Esophagus (tissue), 2 donors: ENCODE data around the gene APOD. TPM values are rescaled to one million over a fixed set of nuclear protein-coding genes. Genes with fewer than 3 reads are reported as not detected.
A peak's percentile ranks its signal among the peaks of the same experiment; 100 is the strongest.
"Not testable (repeated sequence)": the region's sequence is repeated elsewhere in the genome, so short reads cannot be mapped to it uniquely, and the experiment has no call there.

Source experiments
- H3K27ac ChIP-seq, 2 donors: one replicate each; pipeline ENCODE4 v1.5.1; 2013; ENCODE audit warnings: low read depth in 2 of 2, mild to moderate bottlenecking in 2 of 2, inconsistent platforms in 1 of 2, low read length in 1 of 2, moderate library complexity in 1 of 2
- H3K27me3 ChIP-seq, 2 donors: one replicate each; pipeline ENCODE4 v1.6.1; 2013; ENCODE audit warnings: low read length in 2 of 2, control low read depth in 1 of 2, mild to moderate bottlenecking in 1 of 2; ENCODE audit not compliant: insufficient read depth in 2 of 2, control insufficient read depth in 1 of 2
- H3K36me3 ChIP-seq, 2 donors: one replicate each; pipeline ENCODE4 v1.6.1; 2013; ENCODE audit warnings: low read length in 1 of 2; ENCODE audit not compliant: control insufficient read depth in 2 of 2, insufficient read depth in 2 of 2
- H3K4me1 ChIP-seq, 2 donors: one replicate each; pipeline ENCODE4 v1.6.1; 2013; ENCODE audit warnings: low read length in 1 of 2; ENCODE audit not compliant: control insufficient read depth in 2 of 2, insufficient read depth in 2 of 2
- H3K4me3 ChIP-seq, 2 donors: one replicate each; pipeline ENCODE4 v1.5.1; 2013; ENCODE audit warnings: low read length in 2 of 2, mild to moderate bottlenecking in 2 of 2, low read depth in 1 of 2, moderate library complexity in 1 of 2
- H3K9me3 ChIP-seq, 2 donors: one replicate each; pipeline ENCODE4 v1.6.1; 2013; ENCODE audit warnings: mild to moderate bottlenecking in 2 of 2, low read depth in 1 of 2, low read length in 1 of 2, moderate library complexity in 1 of 2; ENCODE audit not compliant: control insufficient read depth in 2 of 2, insufficient read depth in 1 of 2
- WGBS, 2 donors: extraction: QIAGEN DNeasy Blood & Tissue Kit; methylation state at CpG; one replicate each; pipeline ENCODE4 v1.1.7; 2013; 5-methylcytosine and 5-hydroxymethylcytosine counted together
- polyA plus RNA-seq, 2 donors: library from polyadenylated mRNA; stranded (reverse); fragments of 200-250 nt; gene quantifications; one replicate each; pipeline ENCODE4 v1.2.3, GENCODE V29; 2013
- donor health status: healthy with polysubstance abuse.
- donor health status: Bipolar disorder and iron deficiency.

The APOD gene
- polyA plus RNA-seq, 2 donors, result 21.6 to 96.1 TPM

- Histone ChIP-seq H3K4me3 (no peak overlapping the region), H3K9me3 (no peaks in the 10 kb centered on the region), H3K4me1 (no peaks in the 10 kb centered on the region), H3K27me3 (no peaks in the 10 kb centered on the region), H3K27ac (no peak overlapping the region), H3K36me3 (no peaks in the 10 kb centered on the region)
- 95 to 96% methylated on average over 2 of the region's 2 CpGs for WGBS, 2 donors
These were observed 17.6 kb upstream of the APOD start for GRCh38 chr3:195601382-195601781.

DNA sequence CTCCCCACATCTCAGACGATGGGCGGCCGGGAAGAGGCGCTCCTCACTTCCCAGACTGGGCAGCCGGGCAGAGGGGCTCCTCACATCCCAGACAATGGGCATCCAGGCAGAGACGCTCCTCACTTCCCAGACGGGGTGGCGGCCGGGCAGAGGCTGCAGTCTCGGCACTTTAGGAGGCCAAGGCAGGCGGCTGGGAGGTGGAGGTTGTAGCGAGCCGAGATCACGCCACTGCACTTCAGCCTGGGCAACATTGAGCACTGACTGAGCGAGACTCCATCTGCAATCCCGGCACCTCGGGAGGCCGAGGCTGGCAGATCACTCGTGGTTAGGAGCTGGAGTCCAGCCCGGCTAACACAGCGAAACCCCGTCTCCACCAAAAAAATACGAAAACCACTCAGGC, 16.2 kb upstream of the APOD start:
- H3K36me3 ChIP-seq, H3K4me1 ChIP-seq, H3K27ac ChIP-seq, H3K9me3 ChIP-seq, H3K4me3 ChIP-seq, H3K27me3 ChIP-seq: not testable (repeated sequence)
- WGBS, 2 donors, result 88 to 91% methylated on average over 19 to 20 of the region's 23 CpGs

GRCh38 chr3:195599516-195599915, 15.8 kb upstream of the APOD start:
- WGBS, 2 donors, result 92% methylated on average over 5 to 24 of the region's 24 CpGs
- not testable (repeated sequence) for H3K36me3 ChIP-seq, H3K4me1 ChIP-seq, H3K27me3 ChIP-seq, H3K27ac ChIP-seq, H3K9me3 ChIP-seq, H3K4me3 ChIP-seq

- 66 to 68% methylated on average over 6 of the region's 6 CpGs for WGBS, 2 donors
- no peaks in the 10 kb centered on the region for H3K36me3 ChIP-seq
- no peaks in the 10 kb centered on the region for H3K9me3 ChIP-seq
- H3K4me3 ChIP-seq, result no peak overlapping the region
- H3K4me1 ChIP-seq, result no peaks in the 10 kb centered on the region
- H3K27ac ChIP-seq, result no peak overlapping the region
- no peaks in the 10 kb centered on the region for H3K27me3 ChIP-seq
These were observed 14.1 kb upstream of the APOD start for GRCh38 chr3:195597848-195598247.

GRCh38 chr3:195597229-195597628, 13.5 kb upstream of the APOD start:
- H3K27me3 ChIP-seq, result no peaks in the 10 kb centered on the region
- H3K36me3 ChIP-seq, result no peaks in the 10 kb centered on the region
- H3K4me3 ChIP-seq, result no peak overlapping the region
- H3K4me1 ChIP-seq, result no peaks in the 10 kb centered on the region
- WGBS, 2 donors, result 52 to 57% methylated on average over 2 of the region's 2 CpGs
- H3K27ac ChIP-seq, result no peak overlapping the region
- H3K9me3 ChIP-seq, result no peaks in the 10 kb centered on the region

- Histone ChIP-seq H3K9me3 (no peaks in the 10 kb centered on the region), H3K4me1 (no peaks in the 10 kb centered on the region), H3K4me3 (no peak overlapping the region), H3K27me3 (no peaks in the 10 kb centered on the region), H3K27ac (no peak overlapping the region), H3K36me3 (no peaks in the 10 kb centered on the region)
- 61% methylated on average over 3 of the region's 3 CpGs for WGBS, 2 donors
These were observed 13.0 kb upstream of the APOD start for GRCh38 chr3:195596765-195597171.

- WGBS, 2 donors, result 63 to 71% methylated on average over 8 of the region's 8 CpGs
- H3K4me3 ChIP-seq, result no peak overlapping the region
- H3K27ac ChIP-seq, result no peak overlapping the region
- H3K36me3 ChIP-seq, result no peaks in the 10 kb centered on the region
- no peaks in the 10 kb centered on the region for H3K27me3 ChIP-seq
- H3K4me1 ChIP-seq, result no peaks in the 10 kb centered on the region
- H3K9me3 ChIP-seq, result no peaks in the 10 kb centered on the region
These were observed 12.2 kb upstream of the APOD start for GRCh38 chr3:195595785-195596531.

GRCh38 chr3:195591852-195592251, 8.1 kb upstream of the APOD start:
- peak overlapping the region in 1 of 2 donors; percentile 48 for H3K27ac ChIP-seq
- no peaks in the 10 kb centered on the region for H3K27me3 ChIP-seq
- 53 to 63% methylated on average over 2 of the region's 2 CpGs for WGBS, 2 donors
- no peak overlapping the region for H3K4me3 ChIP-seq
- H3K4me1 ChIP-seq, result no peaks in the 10 kb centered on the region
- H3K9me3 ChIP-seq, result no peaks in the 10 kb centered on the region
- no peaks in the 10 kb centered on the region for H3K36me3 ChIP-seq

- Histone ChIP-seq H3K36me3 (no peaks in the 10 kb centered on the region), H3K4me1 (no peaks in the 10 kb centered on the region), H3K4me3 (no peak overlapping the region), H3K27me3 (no peaks in the 10 kb centered on the region), H3K27ac (peak overlapping the region in 1 of 2 donors; percentile 13), H3K9me3 (no peaks in the 10 kb centered on the region)
- WGBS, 2 donors, result 68 to 74% methylated on average over 6 of the region's 6 CpGs
These were observed 7.5 kb upstream of the APOD start for GRCh38 chr3:195591220-195591619.

DNA sequence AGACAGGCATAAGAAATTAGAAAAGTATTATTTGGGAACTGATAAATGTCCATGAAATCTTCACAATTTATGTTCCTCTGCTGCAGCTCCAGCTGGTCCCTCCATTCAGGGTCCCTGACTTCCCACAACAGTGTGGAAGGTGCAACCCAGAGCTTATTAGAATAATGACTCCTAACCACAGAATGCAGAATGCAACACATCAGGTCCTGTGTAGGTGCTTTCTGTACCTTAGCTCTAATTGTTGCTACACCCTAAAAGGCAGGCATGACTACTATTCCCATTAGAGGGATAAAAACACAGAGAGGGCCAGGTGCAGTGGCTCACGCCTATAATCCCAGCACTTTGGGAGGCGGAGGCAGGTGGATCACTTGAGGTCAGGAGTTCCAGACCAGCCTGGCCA, 6.6 kb upstream of the APOD start:
- 94 to 98% methylated on average over 2 of the region's 2 CpGs for WGBS, 2 donors
- not testable (repeated sequence) for H3K36me3 ChIP-seq, H3K4me3 ChIP-seq, H3K4me1 ChIP-seq, H3K9me3 ChIP-seq, H3K27ac ChIP-seq, H3K27me3 ChIP-seq
